ENCODE measurements around the gene DNAJC10. TPM values are rescaled to one million over a fixed set of nuclear protein-coding genes. Genes with fewer than 3 reads are reported as not detected.

DNAJC10 gene
- total and polyA plus RNA-seq, 9 of the 15 experiments (the other 6 are each of a cell fraction or from before 2014, with no cell fraction given): 9.8 to 77.7 (median 57.3) TPM

DNA sequence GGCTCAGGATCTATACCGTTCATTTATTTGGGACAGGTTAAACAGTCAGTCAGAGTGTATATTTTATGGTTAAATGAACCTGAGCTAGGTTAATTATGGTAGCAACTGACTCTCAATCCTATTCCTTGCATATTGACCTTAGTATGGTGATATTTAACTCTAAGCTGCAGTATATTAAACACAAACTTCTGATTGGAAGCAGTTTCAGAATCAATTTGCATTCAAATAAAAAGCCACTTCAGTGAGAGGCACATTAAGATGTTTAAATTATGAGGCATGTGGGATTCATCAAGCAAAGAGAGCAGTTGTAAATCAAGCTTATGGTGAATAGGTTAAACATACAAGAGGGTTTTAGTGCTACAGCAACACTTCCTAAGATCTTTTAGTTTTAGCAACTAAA lies 110.0 kb downstream of the DNAJC10 start:
- Histone ChIP-seq H3K36me3 (ENCODE audit: control insufficient read depth, insufficient read depth, low read length) (no peaks in the 10 kb centered on the region), H3K9me1 (ENCODE audit: control insufficient read depth, insufficient read depth, low read length) (no peaks in the 10 kb centered on the region), H3K9ac (ENCODE audit: insufficient read depth in 1 of 2, low read depth in 2 of 2, low read length in 2 of 2) (no peak overlapping the region), H3K4me2 (ENCODE audit: insufficient read depth, low read length) (no peak overlapping the region), H3K9me3 (replicated peaks; ENCODE audit: control insufficient read depth, insufficient read depth, low read depth, low read length) (no peaks in the 10 kb centered on the region), H3K27ac (ENCODE audit: extremely low read depth, low read depth, low read length) (no peak overlapping the region), H4K20me1 (replicated peaks; ENCODE audit: control insufficient read depth, insufficient read depth, low read length) (no peaks in the 10 kb centered on the region), H3K79me2 (ENCODE audit: control insufficient read depth, insufficient read depth, low read length) (no peaks in the 10 kb centered on the region), H3K27me3 (ENCODE audit: control insufficient read depth in 2 of 2, insufficient read depth in 2 of 2, low read length in 2 of 2) (peaks cover 4 to 7% of the 10 kb centered on the region in 2 experiments; a peak in 2 of 5 replicates), H3K4me3 (no peak overlapping the region), H2AFZ (ENCODE audit: low read depth, low read length) (no peak overlapping the region), H3K4me1 (replicated peaks in 1 of 2; ENCODE audit: control insufficient read depth in 2 of 2, insufficient read depth in 2 of 2, low read length in 2 of 2) (no peaks in the 10 kb centered on the region)
- in situ Hi-C loops (cut with MboI): no loop called here
- DNase-seq (ENCODE audit: extremely low read depth in 1 of 4, low spot score in 3 of 4) (no peak), FAIRE-seq (no peak), ATAC-seq (no peak)
- ChIA-PET POLR2A (no interaction called here), CTCF (ENCODE audit: low intra/inter-chr PET ratio) (no interaction called here)
- 0% methylated on average over 1 of the region's 1 CpG for WGBS (ENCODE audit: insufficient coverage, low coverage, missing lambda C conversion rate)
- TF ChIP-seq, protein P1, sequence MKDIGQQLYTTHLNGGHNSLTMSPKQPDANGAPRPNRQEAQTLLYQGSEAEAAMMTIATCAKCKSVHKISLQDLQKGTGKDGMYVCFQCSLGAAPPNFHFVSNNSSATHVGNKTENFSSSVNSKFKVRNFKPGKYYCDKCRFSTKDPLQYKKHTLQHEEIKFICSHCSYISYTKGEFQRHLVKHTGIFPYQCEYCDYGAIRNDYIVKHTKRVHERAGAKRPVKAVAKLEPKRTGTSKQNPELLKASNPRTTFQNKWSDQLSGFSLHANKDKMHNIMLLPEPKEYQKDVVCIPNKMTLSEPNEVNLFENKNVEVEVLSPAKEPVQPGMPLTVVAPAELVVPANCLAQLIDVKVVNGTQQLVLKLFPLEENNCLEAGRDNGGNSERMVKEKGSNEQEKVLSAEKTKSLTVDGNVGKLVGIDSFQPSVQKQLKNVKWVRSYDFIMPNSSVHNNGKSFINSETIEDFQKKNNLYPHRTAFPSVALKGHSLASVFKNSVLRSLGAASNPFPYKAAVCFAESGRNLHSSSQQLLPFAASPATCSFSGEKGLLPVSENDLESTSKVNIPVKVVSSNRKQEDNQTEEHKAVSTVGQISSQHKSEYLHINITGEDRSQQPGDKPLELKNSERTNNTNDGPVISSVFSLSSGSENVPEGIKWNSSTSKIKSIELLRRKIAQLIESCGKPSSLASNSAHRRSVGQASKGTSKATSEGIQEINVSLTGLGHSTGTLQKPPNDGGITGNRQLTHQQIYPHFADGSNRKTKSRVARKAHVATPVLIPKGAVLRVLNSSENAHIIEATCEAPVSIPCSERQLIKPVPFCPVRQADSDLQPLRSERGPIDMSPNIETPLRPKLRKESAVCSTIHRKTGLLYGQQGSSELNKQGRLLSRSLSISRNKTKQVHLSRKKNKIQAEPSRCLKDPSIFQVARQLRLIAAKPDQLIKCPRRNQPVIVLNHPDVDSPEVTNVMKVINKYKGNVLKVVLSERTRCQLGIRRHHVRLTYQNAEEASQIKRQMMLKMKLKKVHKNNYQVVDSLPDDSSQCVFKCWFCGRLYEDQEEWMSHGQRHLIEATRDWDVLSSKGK (CRISPR knock-in tag; IDR thresholded peaks at IDR 0.05): no peak
- TF ChIP-seq ELF2 (CRISPR knock-in tag; IDR thresholded peaks at IDR 0.05): no peak
- no peak for TF ChIP-seq HSF4 (CRISPR knock-in tag; IDR thresholded peaks at IDR 0.05; ENCODE audit: borderline replicate concordance)
- no peak for TF ChIP-seq SRSF7 (optimal IDR thresholded peaks at IDR 0.05; ENCODE audit: low read depth, low read length)
- TF ChIP-seq CTBP1 (IDR thresholded peaks at IDR 0.05; ENCODE audit: borderline replicate concordance): no peak
- TF ChIP-seq ZNF146 (CRISPR knock-in tag; IDR thresholded peaks at IDR 0.05; ENCODE audit: unreplicated experiment): no peak
- TF ChIP-seq TOE1 (IDR thresholded peaks at IDR 0.05; ENCODE audit: borderline replicate concordance): no peak
- no peak for TF ChIP-seq TOE1 (CRISPR knock-in tag; IDR thresholded peaks at IDR 0.05; ENCODE audit: borderline replicate concordance, low read depth)
- TF ChIP-seq, protein P2, sequence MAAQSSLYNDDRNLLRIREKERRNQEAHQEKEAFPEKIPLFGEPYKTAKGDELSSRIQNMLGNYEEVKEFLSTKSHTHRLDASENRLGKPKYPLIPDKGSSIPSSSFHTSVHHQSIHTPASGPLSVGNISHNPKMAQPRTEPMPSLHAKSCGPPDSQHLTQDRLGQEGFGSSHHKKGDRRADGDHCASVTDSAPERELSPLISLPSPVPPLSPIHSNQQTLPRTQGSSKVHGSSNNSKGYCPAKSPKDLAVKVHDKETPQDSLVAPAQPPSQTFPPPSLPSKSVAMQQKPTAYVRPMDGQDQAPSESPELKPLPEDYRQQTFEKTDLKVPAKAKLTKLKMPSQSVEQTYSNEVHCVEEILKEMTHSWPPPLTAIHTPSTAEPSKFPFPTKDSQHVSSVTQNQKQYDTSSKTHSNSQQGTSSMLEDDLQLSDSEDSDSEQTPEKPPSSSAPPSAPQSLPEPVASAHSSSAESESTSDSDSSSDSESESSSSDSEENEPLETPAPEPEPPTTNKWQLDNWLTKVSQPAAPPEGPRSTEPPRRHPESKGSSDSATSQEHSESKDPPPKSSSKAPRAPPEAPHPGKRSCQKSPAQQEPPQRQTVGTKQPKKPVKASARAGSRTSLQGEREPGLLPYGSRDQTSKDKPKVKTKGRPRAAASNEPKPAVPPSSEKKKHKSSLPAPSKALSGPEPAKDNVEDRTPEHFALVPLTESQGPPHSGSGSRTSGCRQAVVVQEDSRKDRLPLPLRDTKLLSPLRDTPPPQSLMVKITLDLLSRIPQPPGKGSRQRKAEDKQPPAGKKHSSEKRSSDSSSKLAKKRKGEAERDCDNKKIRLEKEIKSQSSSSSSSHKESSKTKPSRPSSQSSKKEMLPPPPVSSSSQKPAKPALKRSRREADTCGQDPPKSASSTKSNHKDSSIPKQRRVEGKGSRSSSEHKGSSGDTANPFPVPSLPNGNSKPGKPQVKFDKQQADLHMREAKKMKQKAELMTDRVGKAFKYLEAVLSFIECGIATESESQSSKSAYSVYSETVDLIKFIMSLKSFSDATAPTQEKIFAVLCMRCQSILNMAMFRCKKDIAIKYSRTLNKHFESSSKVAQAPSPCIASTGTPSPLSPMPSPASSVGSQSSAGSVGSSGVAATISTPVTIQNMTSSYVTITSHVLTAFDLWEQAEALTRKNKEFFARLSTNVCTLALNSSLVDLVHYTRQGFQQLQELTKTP (IDR thresholded peaks at IDR 0.05; ENCODE audit: low read depth in 1 of 2, partially characterized antibody in 2 of 2): no peak
- no peak for TF ChIP-seq FOXJ2 (tag; IDR thresholded peaks at IDR 0.05)
- TF ChIP-seq NCOA1 (IDR thresholded peaks at IDR 0.05; ENCODE audit: low read depth): no peak
- no peak for TF ChIP-seq PTRF (tag; IDR thresholded peaks at IDR 0.05)
- TF ChIP-seq, protein P3, sequence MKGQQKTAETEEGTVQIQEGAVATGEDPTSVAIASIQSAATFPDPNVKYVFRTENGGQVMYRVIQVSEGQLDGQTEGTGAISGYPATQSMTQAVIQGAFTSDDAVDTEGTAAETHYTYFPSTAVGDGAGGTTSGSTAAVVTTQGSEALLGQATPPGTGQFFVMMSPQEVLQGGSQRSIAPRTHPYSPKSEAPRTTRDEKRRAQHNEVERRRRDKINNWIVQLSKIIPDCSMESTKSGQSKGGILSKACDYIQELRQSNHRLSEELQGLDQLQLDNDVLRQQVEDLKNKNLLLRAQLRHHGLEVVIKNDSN (CRISPR knock-in tag; IDR thresholded peaks at IDR 0.05): no peak
- TF ChIP-seq SIRT6 (IDR thresholded peaks at IDR 0.05; ENCODE audit: low read depth, low read length): no peak
- no peak for TF ChIP-seq MTA1 (IDR thresholded peaks at IDR 0.05; ENCODE audit: borderline replicate concordance)
- intact Hi-C loops (cut with micrococcal nuclease): no loop called here
- BruUV-seq (replicated peaks): no TSS peak
